Keratinocyte (primary cell): ENCODE measurements around the gene SLC13A1. TPM values are rescaled to one million over a fixed set of nuclear protein-coding genes. Genes with fewer than 3 reads are reported as not detected.

Experiments
- DNase-seq: peaks from one replicate; pipeline ENCODE4 v3.0.0-alpha.2; 2011; ENCODE audit warnings: low read depth, missing footprints, low spot score
- FAIRE-seq: peaks from 2 replicates; lab custom pipeline; 2011; peaks lifted over from hg19 to GRCh38; lab: Jason Lieb, UNC
- H2AFZ ChIP-seq: 2 replicates; pipeline ENCODE4 v1.6.0; 2012; ENCODE audit warnings: low read length, control low read depth, inconsistent platforms; ENCODE audit not compliant: control insufficient read depth
- H3K27ac ChIP-seq: 2 replicates; pipeline ENCODE4 v1.5.1; 2011; ENCODE audit warnings: low read length; ENCODE audit not compliant: control insufficient read depth, insufficient read depth
- H3K27me3 ChIP-seq: 3 replicates; pipeline ENCODE4 v1.6.0; 2011; ENCODE audit warnings: low read length; ENCODE audit not compliant: control insufficient read depth, insufficient read depth; ENCODE audit errors: extremely low read depth
- H3K36me3 ChIP-seq, 2 experiments: 2 replicates in 1 of 2; 3 replicates in 1 of 2; pipeline ENCODE4 v1.5.1; 2011; ENCODE audit warnings: low read length in 2 of 2, mild to moderate bottlenecking in 1 of 2; ENCODE audit not compliant: control insufficient read depth in 2 of 2, insufficient read depth in 2 of 2; ENCODE audit errors: extremely low read depth in 1 of 2
- H3K4me1 ChIP-seq: 3 replicates; pipeline ENCODE4 v1.5.1; 2011; ENCODE audit warnings: low read length; ENCODE audit not compliant: control insufficient read depth, insufficient read depth; ENCODE audit errors: extremely low read depth
- H3K4me2 ChIP-seq: 3 replicates; pipeline ENCODE4 v1.6.0; 2011; ENCODE audit warnings: low read depth, low read length; ENCODE audit not compliant: control insufficient read depth, insufficient read depth; ENCODE audit errors: extremely low read depth
- H3K4me3 ChIP-seq, 3 experiments: fragments of 200-600 bp in 1 of 3; sonication (generic) in 1 of 3; 2 replicates in 2 of 3; 3 replicates in 1 of 3; pipeline ENCODE4 v1.5.1; 2011 to 2016; ENCODE audit warnings: low read length in 3 of 3, mild to moderate bottlenecking in 3 of 3, control low read depth in 2 of 3, inconsistent platforms in 1 of 3, low read depth in 1 of 3, mixed read lengths in 1 of 3, mixed run types in 1 of 3, moderate library complexity in 1 of 3; ENCODE audit not compliant: control insufficient read depth in 2 of 3, insufficient read depth in 2 of 3; ENCODE audit errors: extremely low read depth in 1 of 3
- H3K79me2 ChIP-seq: 2 replicates; pipeline ENCODE4 v1.6.0; 2012; ENCODE audit warnings: low read length; ENCODE audit not compliant: control insufficient read depth, insufficient read depth
- H3K9ac ChIP-seq: 3 replicates; pipeline ENCODE4 v1.6.0; 2011; ENCODE audit warnings: low read length; ENCODE audit not compliant: control insufficient read depth, insufficient read depth; ENCODE audit errors: extremely low read depth
- H3K9me1 ChIP-seq: 3 replicates; pipeline ENCODE4 v1.6.0; 2011; ENCODE audit warnings: low read length; ENCODE audit not compliant: control insufficient read depth, insufficient read depth; ENCODE audit errors: extremely low read depth
- H3K9me3 ChIP-seq: 2 replicates; pipeline ENCODE4 v1.5.1; 2012; ENCODE audit warnings: low read depth, low read length; ENCODE audit not compliant: control insufficient read depth
- H4K20me1 ChIP-seq: 3 replicates; pipeline ENCODE4 v1.6.0; 2011; ENCODE audit warnings: low read length; ENCODE audit not compliant: control insufficient read depth, insufficient read depth; ENCODE audit errors: extremely low read depth
- CTCF ChIP-seq, 3 experiments: IDR thresholded peaks in 1 of 3; conservative IDR thresholded peaks in 1 of 3; optimal IDR thresholded peaks in 1 of 3; 2 replicates in 2 of 3; 3 replicates in 1 of 3; pipeline versions ENCODE3 to v1.5.1; 2011; ENCODE audit warnings: low read length in 3 of 3, mild to moderate bottlenecking in 3 of 3, moderate library complexity in 2 of 3, control low read depth in 1 of 3, inconsistent platforms in 1 of 3; ENCODE audit not compliant: insufficient read depth in 2 of 3; ENCODE audit errors: extremely low read depth in 1 of 3
- EZH2 ChIP-seq: IDR thresholded peaks from one replicate; pipeline ENCODE4 v1.6.1; 2012; ENCODE audit warnings: inconsistent platforms, mild to moderate bottlenecking, low read length, moderate library complexity
- dilution Hi-C: fragments of 300-500 bp; cut with MboI; formaldehyde crosslinking; loops from one replicate; pipeline ENCODE4 v1.7.0; 2020; ENCODE audit warnings: low sequenced_read_pairs; ENCODE audit not compliant: extremely low pct_ligation_motif_present
- polyA plus RNA-seq, 5 experiments: library from polyadenylated mRNA; depleted of rRNA in 3 of 5; stranded (reverse) in 3 of 5; stranded (forward) in 1 of 5; unstranded in 1 of 5; fragments of >200 nt; gene quantifications; 1 replicate in 1 of 5; 2 replicates in 3 of 5; 3 replicates in 1 of 5; pipeline versions ENCODE4 v1.2.1 to v1.2.3, GENCODE V29; 2011 to 2012; ENCODE audit warnings: missing spikeins in 2 of 5, low read depth in 1 of 5, low replicate concordance in 1 of 5

SLC13A1 gene
- polyA plus RNA-seq, 1 donor (not counting 4 experiments of a cell fraction or from before 2014, with no cell fraction given) = not detected

- no peaks in the 10 kb centered on the region for H4K20me1 ChIP-seq
- dilution Hi-C loops = no loop called here
- FAIRE-seq = no peak
Observed at GRCh38 chr7:123099712-123100111, 100.1 kb downstream of the SLC13A1 start.

GRCh38 chr7:123096976-123097375, 102.8 kb downstream of the SLC13A1 start:
- Histone ChIP-seq H3K79me2 (no peaks in the 10 kb centered on the region), H3K9ac (no peak overlapping the region), H3K36me3 (no peaks in the 10 kb centered on the region), H3K4me2 (no peak overlapping the region), H3K9me1 (no peaks in the 10 kb centered on the region), H3K9me3 (no peaks in the 10 kb centered on the region), H3K27me3 (no peaks in the 10 kb centered on the region), H3K27ac (no peak overlapping the region), H2AFZ (no peak overlapping the region), H3K4me1 (no peaks in the 10 kb centered on the region), H4K20me1 (no peaks in the 10 kb centered on the region), H3K4me3 (no peak overlapping the region)
- FAIRE-seq (no peak), DNase-seq (no peak)
- TF ChIP-seq EZH2 (no peak), CTCF (optimal IDR thresholded peaks at IDR 0.05 in 1 of 3, IDR thresholded peaks at IDR 0.05 in 1 of 3, conservative IDR thresholded peaks at IDR 0.05 in 1 of 3; ENCODE audit: extremely low read depth in 1 of 3, insufficient read depth in 2 of 3, low read length in 3 of 3) (no peak)
- dilution Hi-C loops = no loop called here

More at GRCh38 chr7:123099712-123100111, 100.1 kb downstream of the SLC13A1 start:
- Histone ChIP-seq H3K9me3 (no peaks in the 10 kb centered on the region), H3K27me3 (no peaks in the 10 kb centered on the region), H3K79me2 (no peaks in the 10 kb centered on the region), H2AFZ (no peak overlapping the region), H3K27ac (no peak overlapping the region), H3K4me2 (no peak overlapping the region), H3K9me1 (no peaks in the 10 kb centered on the region), H3K9ac (no peak overlapping the region), H3K36me3 (no peaks in the 10 kb centered on the region), H3K4me3 (no peak overlapping the region), H3K4me1 (no peaks in the 10 kb centered on the region)
- DNase-seq = no peak
- no peak for TF ChIP-seq CTCF (optimal IDR thresholded peaks at IDR 0.05 in 1 of 3, IDR thresholded peaks at IDR 0.05 in 1 of 3, conservative IDR thresholded peaks at IDR 0.05 in 1 of 3; ENCODE audit: extremely low read depth in 1 of 3, insufficient read depth in 2 of 3, low read length in 3 of 3)
- no peak for TF ChIP-seq EZH2
